GM18909 (cell line): ENCODE measurements around the gene FAH.

Experiments used
- ATAC-seq: cut with Tn5 transposase; IDR thresholded peaks from one replicate; pipeline ENCODE4 v1.9.1; 2021; ENCODE audit warnings: mild to moderate bottlenecking; ENCODE audit not compliant: unreplicated experiment, poor library complexity

The FAH gene

GRCh38 chr15:80191897-80192595 is 39.2 kb downstream of the FAH start:
- no peak for ATAC-seq

- no peak for ATAC-seq
Observed at GRCh38 chr15:80194186-80194585, 41.4 kb downstream of the FAH start.

GRCh38 chr15:80194914-80195313 is 42.1 kb downstream of the FAH start:
- no peak for ATAC-seq

- ATAC-seq, result no peak
Observed at GRCh38 chr15:80199366-80199765, 46.6 kb downstream of the FAH start.

DNA sequence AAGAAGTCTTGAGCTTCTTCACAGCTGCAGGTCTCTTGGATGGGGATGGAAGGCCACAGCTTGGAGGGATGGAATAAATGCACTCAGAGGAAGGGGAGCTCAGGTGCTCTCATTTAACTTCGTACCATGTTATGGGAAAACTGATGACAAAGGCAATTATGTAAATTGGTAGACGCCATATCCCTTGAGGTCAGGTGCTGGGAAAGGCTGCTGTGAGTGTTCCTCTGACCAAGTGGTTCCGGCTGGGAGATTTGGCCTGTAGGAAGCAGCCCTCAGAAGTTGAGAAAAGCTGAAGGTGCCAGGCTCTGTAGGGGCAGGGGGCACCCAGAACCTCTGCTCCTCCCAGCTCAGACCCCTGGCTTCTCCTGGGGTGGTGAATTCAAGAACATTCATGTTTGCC is 47.1 kb downstream of the FAH start:
- ATAC-seq, result no peak

- ATAC-seq, result no peak
Observed at GRCh38 chr15:80201256-80202015, 48.6 kb downstream of the FAH start.

GRCh38 chr15:80202016-80202315 is 49.2 kb downstream of the FAH start:
- no peak for ATAC-seq

DNA sequence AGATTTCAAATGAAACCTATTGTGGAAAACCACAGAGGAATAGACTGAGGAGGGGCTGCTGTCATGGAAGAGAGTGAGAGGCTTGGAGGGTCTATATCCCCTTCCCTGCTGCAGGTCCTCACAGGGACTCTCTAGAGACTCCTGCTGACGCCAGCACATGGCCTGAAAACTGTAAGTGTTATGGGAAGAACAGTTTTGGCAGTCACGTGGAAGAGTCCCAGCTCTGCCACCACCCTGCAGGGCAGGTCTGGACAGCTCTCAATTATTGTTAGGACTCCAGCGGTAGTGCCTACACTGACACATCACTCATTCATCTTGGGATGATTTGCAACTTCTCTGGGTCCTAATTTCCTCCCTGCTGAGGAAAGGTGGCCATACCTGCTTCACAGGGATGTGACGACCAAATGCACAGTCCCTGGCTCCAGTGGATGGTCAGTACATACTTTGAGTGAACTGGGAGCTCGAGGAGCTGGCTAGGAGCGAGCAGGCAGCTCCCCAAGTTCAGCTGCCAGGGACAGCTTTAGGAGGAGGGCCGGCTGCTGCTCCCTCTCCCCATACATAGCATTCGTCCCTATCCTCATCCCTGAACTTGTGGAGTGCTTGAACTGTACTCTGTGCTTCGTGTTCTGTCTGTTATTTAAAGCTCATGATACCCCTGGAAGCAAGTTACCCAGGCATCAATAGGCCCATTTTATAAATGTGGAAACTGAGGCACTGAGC is 50.0 kb downstream of the FAH start:
- ATAC-seq, result no peak

DNA sequence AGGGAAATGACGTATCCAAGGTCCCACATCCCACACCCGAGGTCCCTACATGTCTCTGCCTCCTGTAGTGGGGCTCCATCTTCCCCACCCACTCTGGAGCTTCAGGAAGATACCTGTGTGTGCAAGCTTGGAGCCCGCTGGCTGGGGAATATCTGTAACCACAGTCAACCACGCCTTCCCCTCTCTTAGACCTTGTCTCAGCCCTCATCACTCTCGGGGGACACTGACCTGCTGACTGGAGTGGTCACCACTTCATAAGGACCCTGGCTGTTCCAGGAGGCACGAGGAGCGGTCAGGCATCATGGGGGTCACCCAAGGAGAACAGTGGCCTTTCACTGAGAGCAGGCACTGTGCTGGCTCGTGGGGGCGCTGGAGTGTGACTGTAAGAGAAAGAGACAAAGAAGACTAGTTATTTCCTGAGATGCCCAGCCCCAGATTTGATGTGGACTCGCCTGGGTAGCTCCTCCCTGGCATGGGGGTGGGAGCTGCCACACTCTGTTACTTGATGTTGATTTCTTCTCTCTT is 50.6 kb downstream of the FAH start:
- no peak for ATAC-seq

DNA sequence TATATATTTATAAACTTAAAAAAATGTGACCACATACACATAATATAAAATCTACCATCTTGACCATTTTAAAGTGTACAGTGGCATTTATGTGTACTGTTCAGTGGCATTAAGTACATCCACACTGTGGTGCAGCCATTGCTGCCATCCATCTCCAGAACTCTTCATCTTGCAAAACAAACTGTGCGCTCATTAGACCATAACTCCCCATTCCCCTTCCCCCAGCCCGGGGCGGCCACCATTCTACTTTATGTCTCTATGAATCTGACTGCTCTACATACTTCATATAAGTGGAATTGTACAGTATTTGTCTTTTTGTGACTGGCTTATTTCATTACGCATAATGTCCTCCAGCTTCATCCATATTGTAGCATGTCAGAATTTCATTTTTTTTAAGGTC is 51.4 kb downstream of the FAH start:
- no peak for ATAC-seq

DNA sequence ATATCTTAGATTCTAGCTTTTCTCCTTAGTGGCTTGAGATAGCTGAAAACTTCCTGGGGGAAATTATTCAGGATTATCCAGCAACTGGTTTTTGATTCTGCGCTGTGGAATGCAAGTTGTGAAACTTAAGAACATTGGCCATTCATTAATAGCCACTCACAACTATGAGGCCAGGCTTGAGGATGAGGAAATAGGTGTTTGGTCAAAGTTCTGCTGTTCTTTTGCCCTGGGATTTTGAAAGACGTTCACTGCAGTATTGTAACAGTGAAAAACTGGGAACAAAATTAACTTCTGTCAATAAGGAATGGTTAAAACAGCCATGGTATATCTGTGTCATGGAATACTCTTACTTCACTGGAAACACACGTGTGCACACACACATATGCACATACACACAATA is 55.1 kb downstream of the FAH start:
- ATAC-seq, result no peak

- no peak for ATAC-seq
Observed at GRCh38 chr15:80208758-80209734, 56.2 kb downstream of the FAH start.

DNA sequence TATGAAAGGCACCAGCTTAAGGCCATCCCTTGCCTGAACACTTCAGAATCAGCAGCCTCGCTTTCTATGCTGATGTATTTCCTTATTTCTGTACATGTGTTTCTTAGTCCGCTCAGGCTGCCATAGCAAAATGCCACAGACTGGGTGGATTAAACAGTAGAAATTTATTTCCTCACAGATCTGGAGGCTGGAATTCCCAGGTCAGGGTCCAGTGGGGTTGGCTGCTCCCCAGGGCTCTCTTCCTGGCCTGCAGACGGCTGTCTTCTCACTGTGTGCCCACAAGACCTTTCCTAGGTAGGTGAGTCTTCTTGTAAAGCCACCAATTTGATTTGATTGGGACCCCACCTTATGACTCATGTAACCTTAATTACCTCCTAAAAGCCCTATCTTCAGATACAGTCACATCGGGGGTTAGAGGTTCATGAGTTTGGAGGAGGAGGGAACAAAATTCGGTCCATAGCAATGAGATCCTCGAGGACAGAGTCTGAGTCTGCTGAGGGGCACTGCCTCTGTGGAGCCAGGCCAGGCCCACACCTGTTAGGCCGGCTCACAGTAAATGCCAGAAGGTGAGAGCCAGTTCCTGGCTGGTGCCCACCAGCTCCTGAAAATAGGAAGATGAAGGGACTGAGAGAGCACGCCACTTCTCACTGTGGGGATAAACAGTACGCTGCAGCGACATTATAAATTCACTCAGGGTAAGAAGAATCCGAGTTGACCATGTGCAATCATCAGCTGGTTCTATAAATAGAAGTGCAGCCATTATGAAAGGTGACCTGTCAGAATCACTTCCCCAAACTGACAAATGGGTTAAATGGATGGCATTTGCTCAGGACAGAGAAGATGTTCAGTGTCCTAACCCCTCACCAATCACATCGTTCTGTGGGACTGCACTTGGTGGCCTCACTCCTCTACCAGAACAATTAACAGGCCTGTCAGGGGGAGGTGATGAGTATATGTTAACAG is 58.1 kb downstream of the FAH start:
- no peak for ATAC-seq

- ATAC-seq, result no peak
Observed at GRCh38 chr15:80211976-80212375, 59.2 kb downstream of the FAH start.

GRCh38 chr15:80214910-80215309 is 62.1 kb downstream of the FAH start:
- no peak for ATAC-seq

DNA sequence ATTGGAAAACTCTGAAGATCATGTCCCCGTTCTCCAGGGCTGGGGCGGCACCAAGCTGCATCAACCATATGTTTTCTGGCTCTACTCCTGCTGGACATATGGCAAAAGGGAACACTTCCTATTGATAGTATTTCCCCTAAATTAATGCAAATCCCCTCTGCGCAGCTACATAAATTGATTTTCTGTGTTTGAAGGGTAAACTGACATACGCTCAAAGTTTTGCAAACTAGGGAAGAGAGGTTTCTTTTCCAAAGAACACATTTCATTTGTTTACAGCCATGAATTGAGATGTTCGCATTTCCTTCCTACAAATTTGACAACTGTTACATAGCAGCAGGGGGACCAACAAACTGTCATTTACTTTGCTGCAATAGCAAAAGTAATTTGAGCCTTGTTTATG is 63.3 kb downstream of the FAH start:
- no peak for ATAC-seq

DNA sequence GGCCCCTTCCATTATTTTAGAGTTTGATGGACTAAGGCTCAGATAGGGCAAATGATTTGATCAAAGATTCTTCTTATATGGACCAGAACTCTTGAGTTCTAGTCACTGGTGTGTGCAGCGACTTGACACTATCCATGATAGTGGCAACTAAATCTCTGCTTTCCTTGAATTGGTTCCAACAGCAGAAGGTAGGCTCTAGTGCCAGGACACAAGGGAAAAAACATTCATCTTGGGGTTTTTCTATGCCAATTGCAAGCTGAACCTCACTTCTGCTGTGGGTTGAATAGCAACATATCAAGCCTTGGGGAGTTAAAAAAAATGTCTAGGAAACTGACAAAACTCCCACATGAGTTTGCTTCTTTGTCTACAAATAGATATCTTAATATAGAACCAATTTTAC is 64.1 kb downstream of the FAH start:
- ATAC-seq, result no peak

DNA sequence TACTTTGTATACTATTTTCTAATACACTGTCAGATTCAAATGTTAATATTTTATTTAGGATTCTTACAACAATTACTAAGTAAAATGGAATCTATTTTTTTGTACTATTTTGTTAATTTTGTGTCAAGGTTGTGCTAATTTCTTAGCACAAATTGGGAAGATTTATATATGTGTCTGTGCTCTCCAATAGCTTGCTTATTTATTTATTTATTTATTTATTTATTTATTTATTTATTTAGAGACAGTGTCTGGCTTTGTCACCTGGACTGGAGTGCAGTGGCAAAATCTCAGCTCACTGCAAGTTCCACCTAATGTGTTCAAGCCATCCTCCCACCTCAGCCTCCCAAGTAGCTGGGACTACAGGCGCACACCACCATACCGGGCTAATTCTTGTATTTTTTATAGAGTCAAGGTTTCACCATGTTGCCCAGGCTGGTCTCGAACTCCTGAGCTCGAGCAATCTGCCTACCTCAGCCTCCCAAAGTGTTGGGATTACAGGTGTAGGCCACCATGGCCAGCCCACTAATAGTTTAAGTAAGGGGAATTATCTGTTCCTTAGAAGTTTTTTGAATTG is 64.6 kb downstream of the FAH start:
- no peak for ATAC-seq

DNA sequence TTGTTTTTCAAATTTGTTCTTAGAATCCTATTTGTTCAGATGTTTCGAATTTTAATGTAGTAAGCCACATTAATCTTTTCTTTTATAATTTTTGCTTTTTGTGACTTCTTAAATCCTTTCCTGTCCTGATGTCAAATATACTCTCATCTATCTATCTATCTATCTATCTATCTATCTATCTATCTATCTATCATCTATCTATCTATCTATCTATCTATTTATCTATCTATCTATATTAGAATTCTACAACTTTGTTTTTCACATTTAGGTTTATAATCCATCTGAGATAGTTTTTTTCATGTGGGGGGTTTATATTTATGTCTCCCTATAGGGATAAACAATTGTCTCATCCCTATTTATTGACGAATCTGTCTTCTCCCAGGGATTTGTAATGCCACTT is 67.2 kb downstream of the FAH start:
- ATAC-seq, result no peak
